Endothelial cell of umbilical vein (primary cell): Measurements from ENCODE around the gene KCNJ12. TPM values are rescaled to one million over a fixed set of nuclear protein-coding genes. Genes with fewer than 3 reads are reported as not detected.

Experiments used
- BruUV-seq: library from RNA; stranded (reverse); fragments of 400-500 nt; replicated peaks from 2 replicates; lab custom pipeline; 2021; lab: Mats Ljungman, UMichigan
- CTCF ChIA-PET: fragments of 300-600, 350-600 bp; sonication (Branson Sonifier 250); formaldehyde crosslinking; loops from one replicate; lab custom pipeline; 2021; ENCODE audit warnings: antibody characterized with exemption, inconsistent platforms; lab: Charles Lee
- POLR2A ChIA-PET: fragments of 300-600, 350-600 bp; sonication (Branson Sonifier 250); formaldehyde crosslinking; loops from one replicate; lab custom pipeline; 2021; ENCODE audit warnings: antibody characterized with exemption, inconsistent platforms; lab: Charles Lee
- DNase-seq: peaks from one replicate; pipeline ENCODE4 v3.0.0-alpha.2; 2011; ENCODE audit warnings: low read depth, low spot score
- FAIRE-seq: peaks from 2 replicates; lab custom pipeline; 2011; peaks lifted over from hg19 to GRCh38; lab: Jason Lieb, UNC
- H2AFZ ChIP-seq: 2 replicates; pipeline ENCODE4 v1.6.0; 2012; ENCODE audit warnings: low read depth, low read length, control low read depth, inconsistent platforms
- H3K27ac ChIP-seq: 2 replicates; pipeline ENCODE4 v1.5.1; 2011; ENCODE audit warnings: low read depth, mild to moderate bottlenecking, control low read depth, low read length, moderate library complexity; ENCODE audit not compliant: insufficient read depth
- H3K27me3 ChIP-seq, 2 experiments: 2 replicates each; pipeline versions ENCODE4 v1.6.0 to v1.6.1; 2011; ENCODE audit warnings: low read length in 2 of 2, mixed read lengths in 1 of 2; ENCODE audit not compliant: control insufficient read depth in 2 of 2, insufficient read depth in 2 of 2
- H3K36me3 ChIP-seq, 2 experiments: 2 replicates in 1 of 2; 3 replicates in 1 of 2; pipeline ENCODE4 v1.5.1; 2011; ENCODE audit warnings: low read length in 2 of 2, mild to moderate bottlenecking in 1 of 2, moderate library complexity in 1 of 2; ENCODE audit not compliant: control insufficient read depth in 2 of 2, insufficient read depth in 2 of 2; ENCODE audit errors: extremely low read depth in 1 of 2
- H3K4me1 ChIP-seq: 3 replicates; pipeline ENCODE4 v1.5.1; 2011; ENCODE audit warnings: mild to moderate bottlenecking, low read length; ENCODE audit not compliant: control insufficient read depth, insufficient read depth; ENCODE audit errors: extremely low read depth
- H3K4me2 ChIP-seq: 2 replicates; pipeline ENCODE4 v1.6.1; 2011; ENCODE audit warnings: low read length, control low read depth, mixed read lengths; ENCODE audit not compliant: insufficient read depth
- H3K4me3 ChIP-seq, 3 experiments: fragments of 200-600 bp in 1 of 3; sonication (generic), shearing (Covaris generic) in 1 of 3; replicated peaks in 1 of 3; 2 replicates each; pipeline ENCODE4 v1.5.1; 2011 to 2016; ENCODE audit warnings: control low read depth in 3 of 3, low read length in 3 of 3, mild to moderate bottlenecking in 2 of 3, inconsistent platforms in 1 of 3, low read depth in 1 of 3, moderate library complexity in 1 of 3; ENCODE audit not compliant: insufficient read depth in 1 of 3
- H3K79me2 ChIP-seq: 2 replicates; pipeline ENCODE4 v1.6.0; 2012; ENCODE audit warnings: low read length, inconsistent platforms; ENCODE audit not compliant: control insufficient read depth, insufficient read depth
- H3K9ac ChIP-seq: replicated peaks from 2 replicates; pipeline ENCODE3; 2011; ENCODE audit warnings: low read length, control low read depth; ENCODE audit not compliant: insufficient read depth; ENCODE audit errors: extremely low read depth
- H3K9me1 ChIP-seq: replicated peaks from 3 replicates; pipeline ENCODE4 v1.6.0; 2011; ENCODE audit warnings: mild to moderate bottlenecking, low read length; ENCODE audit not compliant: control insufficient read depth, insufficient read depth; ENCODE audit errors: extremely low read depth
- H3K9me3 ChIP-seq: replicated peaks from 2 replicates; pipeline ENCODE4 v1.5.1; 2012; ENCODE audit warnings: low read length, inconsistent platforms; ENCODE audit not compliant: control insufficient read depth, insufficient read depth
- H4K20me1 ChIP-seq: replicated peaks from 2 replicates; pipeline ENCODE3; 2011; ENCODE audit warnings: mild to moderate bottlenecking, low read length; ENCODE audit not compliant: control insufficient read depth, insufficient read depth; ENCODE audit errors: extremely low read depth
- CTCF ChIP-seq, 2 donors: IDR thresholded peaks; 1 replicate in 1 of 2; 2 replicates in 1 of 2; pipeline ENCODE4 v1.5.1; 2011; ENCODE audit warnings: low read length in 2 of 2, mild to moderate bottlenecking in 2 of 2, moderate library complexity in 2 of 2, control low read depth in 1 of 2, inconsistent platforms in 1 of 2, low read depth in 1 of 2; ENCODE audit not compliant: insufficient read depth in 1 of 2; ENCODE audit errors: extremely low read depth in 1 of 2
- EZH2 ChIP-seq: IDR thresholded peaks from 2 replicates; pipeline ENCODE4 v1.6.1; 2012; ENCODE audit warnings: borderline replicate concordance, low read depth, mild to moderate bottlenecking, moderate library complexity, low read length, inconsistent platforms; ENCODE audit not compliant: severe bottlenecking
- FOS ChIP-seq: IDR thresholded peaks from 2 replicates; pipeline ENCODE4 v1.6.1; 2011; ENCODE audit warnings: mild to moderate bottlenecking, low read length, moderate library complexity, borderline replicate concordance; ENCODE audit not compliant: insufficient read depth
- JUN ChIP-seq: IDR thresholded peaks from 2 replicates; pipeline ENCODE4 v1.6.1; 2011; ENCODE audit warnings: borderline replicate concordance, low read depth; ENCODE audit not compliant: insufficient read length, insufficient read depth
- MAX ChIP-seq: IDR thresholded peaks from 2 replicates; pipeline ENCODE4 v1.6.1; 2011; ENCODE audit not compliant: insufficient read depth, insufficient read length
- POLR2AphosphoS5 ChIP-seq: IDR thresholded peaks from 2 replicates; pipeline ENCODE4 v1.6.1; 2012; ENCODE audit warnings: low read depth, mild to moderate bottlenecking, control low read depth, low read length, moderate library complexity; ENCODE audit not compliant: insufficient read depth
- dilution Hi-C: fragments of 300-500 bp; cut with MboI; formaldehyde crosslinking; loops from one replicate; pipeline ENCODE4 v1.15.0; 2019; ENCODE audit warnings: low sequenced_read_pairs; ENCODE audit not compliant: extremely low pct_ligation_motif_present
- intact Hi-C: fragments of 100-400 bp; cut with micrococcal nuclease; formaldehyde crosslinking; loops from one replicate; pipeline ENCODE4 v1.10.0; 2022
- polyA plus RNA-seq, 4 experiments: library from polyadenylated mRNA; depleted of rRNA in 3 of 4; stranded (reverse) in 3 of 4; unstranded in 1 of 4; fragments of >200 nt; gene quantifications; 2 replicates each; pipeline versions ENCODE4 v1.2.1 to v1.2.3, GENCODE V29; 2011 to 2012; ENCODE audit warnings: missing spikeins in 1 of 4
- total RNA-seq: library from RNA; stranded (reverse); gene quantifications from 2 replicates; pipeline ENCODE4 v1.2.3, GENCODE V29; 2021

KCNJ12 gene
- total and polyA plus RNA-seq, 2 donors (not counting 3 experiments of a cell fraction or from before 2014, with no cell fraction given) = 0.19 to 0.44 TPM

- Histone ChIP-seq H3K4me3 (no peak overlapping the region), H3K4me2 (no peak overlapping the region), H3K9me1 (no peaks in the 10 kb centered on the region), H3K9ac (no peak overlapping the region), H2AFZ (no peak overlapping the region), H3K27ac (no peak overlapping the region), H4K20me1 (no peaks in the 10 kb centered on the region), H3K9me3 (no peaks in the 10 kb centered on the region), H3K4me1 (no peaks in the 10 kb centered on the region), H3K36me3 (no peaks in the 10 kb centered on the region), H3K27me3 (no peaks in the 10 kb centered on the region), H3K79me2 (no peaks in the 10 kb centered on the region)
- intact Hi-C loops (no loop called here), dilution Hi-C loops (no loop called here)
- FAIRE-seq (no peak), DNase-seq (no peak)
- BruUV-seq = no TSS peak
- TF ChIP-seq EZH2 = no peak
- no peak for TF ChIP-seq FOS
- TF ChIP-seq POLR2AphosphoS5 = no peak
- TF ChIP-seq MAX = no peak
- TF ChIP-seq CTCF (IDR thresholded peaks at IDR 0.05; ENCODE audit: extremely low read depth in 1 of 2, insufficient read depth in 1 of 2, low read depth in 1 of 2, low read length in 2 of 2) = no peak
- TF ChIP-seq JUN = no peak
- CTCF ChIA-PET = interaction anchor here (0.6 kb wide), 1 partner anchor 53 kb away, joined by 3 read pairs; no protein-coding TSS in a partner anchor
- POLR2A ChIA-PET = no interaction called here
These were observed 11.1 kb upstream of the KCNJ12 start for GRCh38 chr17:21365016-21365415.
